Panc1 (cell line): ENCODE data around the gene ZMYM2. TPM values are rescaled to one million over a fixed set of nuclear protein-coding genes. Genes with fewer than 3 reads are reported as not detected.

Experiments
- ATAC-seq: fragments of 200-7000 bp; cut with Tn5 transposase; 2 replicates; pipeline ENCODE4 v1.9.1; 2020; ENCODE audit warnings: mild to moderate bottlenecking, moderate library complexity
- BruUV-seq: library from RNA; stranded (reverse); fragments of 400-500 nt; replicated peaks from 2 replicates; lab custom pipeline; 2021; lab: Mats Ljungman, UMichigan
- CTCF ChIA-PET: fragments of 300-600 bp; sonication (Branson Sonifier 250); formaldehyde crosslinking; loops from one replicate; lab custom pipeline; 2022; ENCODE audit warnings: antibody characterized with exemption; lab: Charles Lee
- POLR2A ChIA-PET: fragments of 300-600 bp; sonication (Branson Sonifier 250); formaldehyde crosslinking; loops from one replicate; lab custom pipeline; 2022; ENCODE audit warnings: antibody characterized with exemption; lab: Charles Lee
- DNase-seq: peaks from one replicate; pipeline ENCODE4 v3.0.0-alpha.2; 2010; ENCODE audit warnings: low read depth, low spot score
- H3K27ac ChIP-seq: 2 replicates; pipeline ENCODE4 v1.5.1; 2011; ENCODE audit warnings: mild to moderate bottlenecking, low read length, inconsistent platforms
- H3K27me3 ChIP-seq: fragments of 200-500 bp; sonication (Bioruptor generic); 2 replicates; pipeline ENCODE4 v1.6.0; 2014; ENCODE audit warnings: low read length, inconsistent platforms; ENCODE audit not compliant: control insufficient read depth, insufficient read depth
- H3K36me3 ChIP-seq: fragments of 200-500 bp; sonication (Bioruptor generic); 2 replicates; pipeline ENCODE4 v1.5.1; 2014; ENCODE audit warnings: inconsistent platforms, mild to moderate bottlenecking, low read length, moderate library complexity; ENCODE audit not compliant: control insufficient read depth, insufficient read depth
- H3K4me1 ChIP-seq: 2 replicates; pipeline ENCODE4 v1.5.1; 2011; ENCODE audit warnings: inconsistent platforms, mild to moderate bottlenecking, low read length, moderate library complexity; ENCODE audit not compliant: control insufficient read depth, insufficient read depth
- H3K4me3 ChIP-seq, 2 experiments: 2 replicates each; pipeline ENCODE4 v1.5.1; 2011 to 2012; ENCODE audit warnings: low read depth in 2 of 2, low read length in 2 of 2, mild to moderate bottlenecking in 2 of 2, inconsistent platforms in 1 of 2, moderate library complexity in 1 of 2
- H3K9me3 ChIP-seq: fragments of 200-500 bp; sonication (Bioruptor generic); 2 replicates; pipeline ENCODE4 v1.5.1; 2014; ENCODE audit warnings: low read depth, mild to moderate bottlenecking, inconsistent platforms, low read length, moderate library complexity; ENCODE audit not compliant: control insufficient read depth, insufficient read depth
- POLR2AphosphoS5 ChIP-seq: IDR thresholded peaks from 2 replicates; pipeline ENCODE4 v1.6.1; 2012; ENCODE audit warnings: mild to moderate bottlenecking, low read depth, low read length, moderate library complexity
- SIN3A ChIP-seq: IDR thresholded peaks from 2 replicates; pipeline ENCODE4 v1.6.1; 2012; ENCODE audit warnings: low read depth, mild to moderate bottlenecking, low read length, moderate library complexity, borderline replicate concordance; ENCODE audit not compliant: insufficient read depth
- TCF7L2 ChIP-seq: IDR thresholded peaks from 2 replicates; pipeline ENCODE4 v1.6.1; 2011; ENCODE audit warnings: mild to moderate bottlenecking, low read depth, low read length, inconsistent platforms
- in situ Hi-C: cut with HindIII; loops from 2 replicates; pipeline ENCODE4 v1.10.0; 2016; ENCODE audit warnings: low sequenced_read_pairs, low pct_unique_long_range_greater_than_20kb
- intact Hi-C: fragments of 100-400 bp; cut with micrococcal nuclease; formaldehyde crosslinking; loops from one replicate; pipeline ENCODE4 v1.10.0; 2022; ENCODE audit not compliant: unreplicated experiment
- total RNA-seq: library from RNA; stranded (reverse); gene quantifications from one replicate; pipeline ENCODE4 v1.2.1, GENCODE V29; 2021; ENCODE audit not compliant: unreplicated experiment
- TF ChIP-seq, protein P1 (sequence below), 2 experiments: IDR thresholded peaks; 2 replicates each; pipeline ENCODE4 v1.6.1; 2011 to 2012; ENCODE audit warnings: low read depth in 2 of 2, control low read depth in 1 of 2, low read length in 1 of 2, mild to moderate bottlenecking in 1 of 2, moderate library complexity in 1 of 2; ENCODE audit not compliant: insufficient read depth in 1 of 2
- TF ChIP-seq, protein P2 (sequence below): fragments of 450-650 bp; IDR thresholded peaks from 2 replicates; pipeline ENCODE4 v1.5.1; 2017; ENCODE audit warnings: mild to moderate bottlenecking

The ZMYM2 gene
- total RNA-seq, 1 experiment from 2014 or later, result 64.3 TPM

DNA sequence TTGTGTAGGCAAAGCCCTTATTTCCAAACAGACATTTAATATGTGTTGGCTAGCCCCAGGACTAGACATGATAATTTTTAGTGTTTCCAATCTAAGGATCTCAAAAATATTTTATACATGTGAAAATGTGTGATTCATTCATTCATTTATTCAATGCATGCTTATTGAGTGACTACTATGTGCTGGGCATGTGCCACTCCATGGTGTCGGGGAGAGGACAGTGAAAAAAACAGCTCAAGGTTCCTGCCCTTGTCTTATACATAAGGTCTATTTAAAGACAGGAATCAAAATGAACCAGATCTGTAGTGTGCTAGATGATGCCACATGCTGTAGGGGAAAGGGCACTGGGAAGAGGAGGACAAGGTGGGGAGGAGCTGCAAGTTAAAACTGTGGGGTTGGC is 165.8 kb downstream of the ZMYM2 start:
- DNase-seq (no peak), ATAC-seq (no peak)
- Histone ChIP-seq H3K9me3 (no peaks in the 10 kb centered on the region), H3K4me1 (peaks cover 26% of the 10 kb centered on the region), H3K27ac (no peak overlapping the region), H3K36me3 (no peaks in the 10 kb centered on the region), H3K4me3 (no peak overlapping the region), H3K27me3 (no peaks in the 10 kb centered on the region)
- intact Hi-C loops (no loop called here), in situ Hi-C loops (no loop called here)
- CTCF ChIA-PET, result no interaction called here
- BruUV-seq, result no TSS peak
- TF ChIP-seq SIN3A, result no peak
- TF ChIP-seq POLR2AphosphoS5, result no peak
- TF ChIP-seq, protein P1, sequence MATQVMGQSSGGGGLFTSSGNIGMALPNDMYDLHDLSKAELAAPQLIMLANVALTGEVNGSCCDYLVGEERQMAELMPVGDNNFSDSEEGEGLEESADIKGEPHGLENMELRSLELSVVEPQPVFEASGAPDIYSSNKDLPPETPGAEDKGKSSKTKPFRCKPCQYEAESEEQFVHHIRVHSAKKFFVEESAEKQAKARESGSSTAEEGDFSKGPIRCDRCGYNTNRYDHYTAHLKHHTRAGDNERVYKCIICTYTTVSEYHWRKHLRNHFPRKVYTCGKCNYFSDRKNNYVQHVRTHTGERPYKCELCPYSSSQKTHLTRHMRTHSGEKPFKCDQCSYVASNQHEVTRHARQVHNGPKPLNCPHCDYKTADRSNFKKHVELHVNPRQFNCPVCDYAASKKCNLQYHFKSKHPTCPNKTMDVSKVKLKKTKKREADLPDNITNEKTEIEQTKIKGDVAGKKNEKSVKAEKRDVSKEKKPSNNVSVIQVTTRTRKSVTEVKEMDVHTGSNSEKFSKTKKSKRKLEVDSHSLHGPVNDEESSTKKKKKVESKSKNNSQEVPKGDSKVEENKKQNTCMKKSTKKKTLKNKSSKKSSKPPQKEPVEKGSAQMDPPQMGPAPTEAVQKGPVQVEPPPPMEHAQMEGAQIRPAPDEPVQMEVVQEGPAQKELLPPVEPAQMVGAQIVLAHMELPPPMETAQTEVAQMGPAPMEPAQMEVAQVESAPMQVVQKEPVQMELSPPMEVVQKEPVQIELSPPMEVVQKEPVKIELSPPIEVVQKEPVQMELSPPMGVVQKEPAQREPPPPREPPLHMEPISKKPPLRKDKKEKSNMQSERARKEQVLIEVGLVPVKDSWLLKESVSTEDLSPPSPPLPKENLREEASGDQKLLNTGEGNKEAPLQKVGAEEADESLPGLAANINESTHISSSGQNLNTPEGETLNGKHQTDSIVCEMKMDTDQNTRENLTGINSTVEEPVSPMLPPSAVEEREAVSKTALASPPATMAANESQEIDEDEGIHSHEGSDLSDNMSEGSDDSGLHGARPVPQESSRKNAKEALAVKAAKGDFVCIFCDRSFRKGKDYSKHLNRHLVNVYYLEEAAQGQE (IDR thresholded peaks at IDR 0.05; ENCODE audit: insufficient read depth in 1 of 2, low read depth in 2 of 2, low read length in 1 of 2), result no peak
- TF ChIP-seq, protein P2, sequence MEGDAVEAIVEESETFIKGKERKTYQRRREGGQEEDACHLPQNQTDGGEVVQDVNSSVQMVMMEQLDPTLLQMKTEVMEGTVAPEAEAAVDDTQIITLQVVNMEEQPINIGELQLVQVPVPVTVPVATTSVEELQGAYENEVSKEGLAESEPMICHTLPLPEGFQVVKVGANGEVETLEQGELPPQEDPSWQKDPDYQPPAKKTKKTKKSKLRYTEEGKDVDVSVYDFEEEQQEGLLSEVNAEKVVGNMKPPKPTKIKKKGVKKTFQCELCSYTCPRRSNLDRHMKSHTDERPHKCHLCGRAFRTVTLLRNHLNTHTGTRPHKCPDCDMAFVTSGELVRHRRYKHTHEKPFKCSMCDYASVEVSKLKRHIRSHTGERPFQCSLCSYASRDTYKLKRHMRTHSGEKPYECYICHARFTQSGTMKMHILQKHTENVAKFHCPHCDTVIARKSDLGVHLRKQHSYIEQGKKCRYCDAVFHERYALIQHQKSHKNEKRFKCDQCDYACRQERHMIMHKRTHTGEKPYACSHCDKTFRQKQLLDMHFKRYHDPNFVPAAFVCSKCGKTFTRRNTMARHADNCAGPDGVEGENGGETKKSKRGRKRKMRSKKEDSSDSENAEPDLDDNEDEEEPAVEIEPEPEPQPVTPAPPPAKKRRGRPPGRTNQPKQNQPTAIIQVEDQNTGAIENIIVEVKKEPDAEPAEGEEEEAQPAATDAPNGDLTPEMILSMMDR, result no peak
- no peak for TF ChIP-seq TCF7L2
- POLR2A ChIA-PET, result no interaction called here

DNA sequence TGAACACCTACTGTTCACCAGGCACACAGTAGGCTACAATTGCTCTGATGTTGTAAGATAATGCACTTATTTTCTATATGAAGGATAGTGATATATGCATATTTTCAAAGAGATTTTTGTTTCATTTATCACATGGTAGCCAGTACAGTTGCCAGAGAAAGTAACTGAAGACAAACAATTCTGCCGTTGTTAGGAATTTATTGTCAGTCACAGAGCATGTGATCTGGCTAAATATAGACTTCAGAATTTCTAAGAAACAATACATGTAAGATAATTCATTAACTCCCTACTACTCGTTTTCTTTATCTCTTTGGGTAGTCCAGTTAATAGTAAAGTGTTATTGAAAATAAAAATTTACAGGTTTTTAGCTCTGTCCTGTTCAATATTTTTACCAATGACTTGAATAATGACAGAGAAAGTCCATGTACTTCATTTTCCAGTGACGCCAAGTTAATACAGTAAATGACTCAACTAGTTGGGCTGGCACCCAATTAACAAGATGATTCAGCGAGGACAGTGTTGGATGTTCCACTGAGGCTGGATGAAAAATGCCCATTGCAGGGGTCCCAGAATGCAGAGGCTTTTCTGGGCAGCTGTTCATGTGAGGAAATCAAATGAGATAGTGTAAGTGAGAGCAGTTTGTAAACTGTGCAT is 166.7 kb downstream of the ZMYM2 start:
- DNase-seq (no peak), ATAC-seq (no peak)
- Histone ChIP-seq H3K9me3 (no peaks in the 10 kb centered on the region), H3K36me3 (no peaks in the 10 kb centered on the region), H3K4me1 (peaks cover 19% of the 10 kb centered on the region), H3K4me3 (no peak overlapping the region), H3K27me3 (no peaks in the 10 kb centered on the region), H3K27ac (no peak overlapping the region; the same call in 1 of the 2 replicates)
- intact Hi-C loops, result loop anchor here (5.0 kb wide), 1 partner anchor 37 kb away; the partner anchor contains the start of gene GJA3
- TF ChIP-seq TCF7L2 (no peak), POLR2AphosphoS5 (no peak), SIN3A (no peak)
- TF ChIP-seq, protein P2, result no peak
- TF ChIP-seq, protein P1 (IDR thresholded peaks at IDR 0.05; ENCODE audit: insufficient read depth in 1 of 2, low read depth in 2 of 2, low read length in 1 of 2), result no peak
- in situ Hi-C loops, result no loop called here
- ChIA-PET CTCF (interaction anchor here (0.7 kb wide), 1 partner anchor 48 kb away, joined by 3 read pairs; no protein-coding TSS in a partner anchor), POLR2A (no interaction called here)
- no TSS peak for BruUV-seq
